Measurements from ENCODE around the gene THBS2.

DNA sequence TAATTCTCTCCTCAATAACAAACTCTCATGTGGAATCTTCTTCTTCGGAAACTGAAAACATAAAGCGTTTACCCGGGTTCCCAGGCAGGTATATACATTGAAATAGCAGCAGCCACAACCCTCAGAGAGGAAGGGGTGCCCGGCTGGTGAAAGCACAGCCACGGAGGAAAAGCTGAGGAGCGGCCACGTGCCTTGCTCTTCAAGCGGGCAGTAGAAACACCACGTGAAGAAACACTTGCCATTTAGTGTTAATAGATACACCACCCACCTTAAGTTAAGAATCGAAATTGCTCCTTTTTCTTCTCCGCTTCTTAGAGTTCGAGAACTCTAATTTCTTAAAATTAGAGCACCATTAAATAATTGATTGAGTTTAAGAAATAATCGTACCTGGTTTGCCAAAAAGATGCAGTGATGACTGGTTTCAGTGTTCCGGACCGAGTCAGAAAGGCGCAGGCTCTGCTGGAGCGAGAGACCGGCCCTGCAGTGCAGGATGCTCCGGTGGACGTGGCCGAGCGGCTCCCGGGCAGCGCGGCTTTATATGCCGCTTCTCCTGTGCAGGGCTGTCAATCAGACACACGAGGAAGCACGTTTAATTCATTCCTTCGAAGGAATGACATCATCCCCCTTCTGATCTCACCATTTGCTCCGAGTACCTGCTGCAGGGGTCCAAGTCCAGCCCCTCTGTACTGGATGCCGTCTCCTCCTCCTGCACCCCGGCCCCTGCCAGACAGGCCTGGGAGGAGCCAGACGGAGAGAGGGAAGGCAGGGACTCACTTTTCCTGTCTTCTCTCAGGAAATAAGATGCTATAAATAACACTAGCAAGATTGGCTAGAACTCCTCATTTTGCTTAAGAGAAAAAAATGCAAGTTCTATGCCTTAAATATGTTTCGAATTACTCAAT, at the start of gene THBS2:
- TF ChIP-seq, protein P1, sequence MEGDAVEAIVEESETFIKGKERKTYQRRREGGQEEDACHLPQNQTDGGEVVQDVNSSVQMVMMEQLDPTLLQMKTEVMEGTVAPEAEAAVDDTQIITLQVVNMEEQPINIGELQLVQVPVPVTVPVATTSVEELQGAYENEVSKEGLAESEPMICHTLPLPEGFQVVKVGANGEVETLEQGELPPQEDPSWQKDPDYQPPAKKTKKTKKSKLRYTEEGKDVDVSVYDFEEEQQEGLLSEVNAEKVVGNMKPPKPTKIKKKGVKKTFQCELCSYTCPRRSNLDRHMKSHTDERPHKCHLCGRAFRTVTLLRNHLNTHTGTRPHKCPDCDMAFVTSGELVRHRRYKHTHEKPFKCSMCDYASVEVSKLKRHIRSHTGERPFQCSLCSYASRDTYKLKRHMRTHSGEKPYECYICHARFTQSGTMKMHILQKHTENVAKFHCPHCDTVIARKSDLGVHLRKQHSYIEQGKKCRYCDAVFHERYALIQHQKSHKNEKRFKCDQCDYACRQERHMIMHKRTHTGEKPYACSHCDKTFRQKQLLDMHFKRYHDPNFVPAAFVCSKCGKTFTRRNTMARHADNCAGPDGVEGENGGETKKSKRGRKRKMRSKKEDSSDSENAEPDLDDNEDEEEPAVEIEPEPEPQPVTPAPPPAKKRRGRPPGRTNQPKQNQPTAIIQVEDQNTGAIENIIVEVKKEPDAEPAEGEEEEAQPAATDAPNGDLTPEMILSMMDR (conservative IDR thresholded peaks at IDR 0.05; ENCODE audit: low read depth, low read length), result no peak
- no peak for TF ChIP-seq FOS (IDR thresholded peaks at IDR 0.05; ENCODE audit: low read depth, low read length)
- peak; percentile 95 for TF ChIP-seq POLR2A (IDR thresholded peaks at IDR 0.05; ENCODE audit: low read depth, low read length)
- TF ChIP-seq RAD21 (IDR thresholded peaks at IDR 0.05; ENCODE audit: low read length), result no peak; the same call in 1 of the 2 replicates
- TF ChIP-seq RFX5 (IDR thresholded peaks at IDR 0.05; ENCODE audit: low read depth, low read length), result no peak
- no peak for TF ChIP-seq MAZ (IDR thresholded peaks at IDR 0.05; ENCODE audit: borderline replicate concordance, low read depth, low read length)
- peak; percentile 42; the same call in 1 of the 2 replicates for TF ChIP-seq BHLHE40 (IDR thresholded peaks at IDR 0.05; ENCODE audit: low read depth, low read length)
- TF ChIP-seq CEBPB (IDR thresholded peaks at IDR 0.05; ENCODE audit: low read depth, low read length), result no peak
- no peak for TF ChIP-seq MAFK (IDR thresholded peaks at IDR 0.05; ENCODE audit: low read depth, low read length)
- peak; percentile 94 for TF ChIP-seq MXI1 (IDR thresholded peaks at IDR 0.05; ENCODE audit: borderline replicate concordance, low read depth, low read length)
- TF ChIP-seq, protein P2, sequence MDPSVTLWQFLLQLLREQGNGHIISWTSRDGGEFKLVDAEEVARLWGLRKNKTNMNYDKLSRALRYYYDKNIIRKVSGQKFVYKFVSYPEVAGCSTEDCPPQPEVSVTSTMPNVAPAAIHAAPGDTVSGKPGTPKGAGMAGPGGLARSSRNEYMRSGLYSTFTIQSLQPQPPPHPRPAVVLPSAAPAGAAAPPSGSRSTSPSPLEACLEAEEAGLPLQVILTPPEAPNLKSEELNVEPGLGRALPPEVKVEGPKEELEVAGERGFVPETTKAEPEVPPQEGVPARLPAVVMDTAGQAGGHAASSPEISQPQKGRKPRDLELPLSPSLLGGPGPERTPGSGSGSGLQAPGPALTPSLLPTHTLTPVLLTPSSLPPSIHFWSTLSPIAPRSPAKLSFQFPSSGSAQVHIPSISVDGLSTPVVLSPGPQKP (IDR thresholded peaks at IDR 0.05; ENCODE audit: borderline replicate concordance, low read depth, low read length), result no peak
- no peak for TF ChIP-seq RCOR1 (IDR thresholded peaks at IDR 0.05; ENCODE audit: insufficient replicate concordance, low read length)
